Lung (tissue), 12 donors: ENCODE measurements around the gene CELF3. TPM values are rescaled to one million over a fixed set of nuclear protein-coding genes. Genes with fewer than 3 reads are reported as not detected.

Experiments used
- ATAC-seq: fragments of 200-7000 bp; cut with Tn5 transposase; one replicate; pipeline ENCODE4 v1.9.1; 2020; ENCODE audit warnings: moderate number of reproducible peaks; ENCODE audit not compliant: insufficient read depth, low FRiP score
- DNase-seq, 3 donors: peaks; one replicate each; pipeline ENCODE4 v3.0.0-alpha.2; 2013 to 2017
- H3K27ac ChIP-seq, 2 donors: one replicate each; pipeline ENCODE4 v1.5.1; 2013; ENCODE audit warnings: mild to moderate bottlenecking in 2 of 2, moderate library complexity in 2 of 2, control low read depth in 1 of 2, inconsistent platforms in 1 of 2, low read depth in 1 of 2, low read length in 1 of 2
- H3K27me3 ChIP-seq, 3 donors: one replicate each; pipeline ENCODE4 v1.5.1; 2013; ENCODE audit warnings: low read length in 2 of 3; ENCODE audit not compliant: control insufficient read depth in 3 of 3, insufficient read depth in 3 of 3
- H3K36me3 ChIP-seq, 4 donors: one replicate each; pipeline ENCODE4 v1.5.1; 2013; ENCODE audit warnings: low read length in 4 of 4, mild to moderate bottlenecking in 1 of 4, moderate library complexity in 1 of 4; ENCODE audit not compliant: control insufficient read depth in 4 of 4, insufficient read depth in 4 of 4
- H3K4me1 ChIP-seq, 5 donors: one replicate each; pipeline ENCODE4 v1.5.1; 2013; ENCODE audit warnings: low read length in 5 of 5, mild to moderate bottlenecking in 2 of 5, moderate library complexity in 1 of 5; ENCODE audit not compliant: control insufficient read depth in 5 of 5, insufficient read depth in 5 of 5
- H3K4me3 ChIP-seq: one replicate; pipeline ENCODE4 v1.5.1; 2013; ENCODE audit warnings: mild to moderate bottlenecking, control low read depth, moderate library complexity
- H3K9ac ChIP-seq, 2 donors: one replicate each; pipeline ENCODE4 v1.5.1; 2013; ENCODE audit warnings: low read length in 2 of 2, control low read depth in 1 of 2; ENCODE audit not compliant: insufficient read depth in 1 of 2
- H3K9me3 ChIP-seq, 4 donors: one replicate each; pipeline ENCODE4 v1.5.1; 2013; ENCODE audit warnings: low read length in 3 of 4, mild to moderate bottlenecking in 1 of 4, moderate library complexity in 1 of 4; ENCODE audit not compliant: control insufficient read depth in 4 of 4, insufficient read depth in 3 of 4
- WGBS, 2 donors: extraction: QIAGEN DNeasy Blood & Tissue Kit; methylation state at CpG; one replicate each; pipeline ENCODE4 v1.1.7; 2013; 5-methylcytosine and 5-hydroxymethylcytosine counted together
- polyA plus RNA-seq, 2 donors: library from polyadenylated mRNA; stranded (reverse); fragments of 200-250 nt; gene quantifications; one replicate each; pipeline ENCODE4 v1.2.1, GENCODE V29; 2013
- total RNA-seq, 2 donors: library from RNA; depleted of rRNA in 1 of 2; stranded (reverse); fragments of >200 nt in 1 of 2; gene quantifications; one replicate each; pipeline ENCODE4 v1.2.1, GENCODE V29; 2014 to 2021
- TF ChIP-seq, protein P1 (sequence below): IDR thresholded peaks from 2 replicates; pipeline ENCODE4 v1.5.1; 2012; ENCODE audit warnings: mild to moderate bottlenecking; ENCODE audit errors: control extremely low read depth, extremely low read depth
- donor health status: control.
- donor health status: control.
- donor health status: Bipolar disorder and iron deficiency.
- donor health status: healthy.
- donor health status: DM: yes; HTN: yes; CAD: no.

Gene CELF3
- total and polyA plus RNA-seq, 4 donors: 0.06 to 0.31 (median 0.10) TPM

DNA sequence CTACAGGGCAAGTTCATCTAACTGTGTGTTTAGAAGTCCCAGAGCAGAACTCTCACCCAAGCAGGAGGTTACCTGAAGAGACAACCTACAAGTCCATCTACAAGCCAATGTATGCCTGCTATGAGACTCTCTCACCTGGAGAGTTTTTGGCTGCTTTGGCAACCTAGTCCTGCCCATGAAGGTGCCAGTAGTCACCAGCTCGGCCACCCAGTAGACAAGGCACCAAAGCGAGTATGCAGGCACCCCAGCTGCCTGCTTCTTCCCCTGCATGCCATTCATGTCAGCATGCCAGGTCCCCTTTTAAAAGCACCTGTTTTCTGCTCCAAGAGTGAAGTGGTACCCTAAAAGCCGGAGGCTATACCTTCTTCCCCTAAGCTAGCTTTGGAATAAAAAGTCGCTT, 24.9 kb upstream of the CELF3 start:
- TF ChIP-seq, protein P1, sequence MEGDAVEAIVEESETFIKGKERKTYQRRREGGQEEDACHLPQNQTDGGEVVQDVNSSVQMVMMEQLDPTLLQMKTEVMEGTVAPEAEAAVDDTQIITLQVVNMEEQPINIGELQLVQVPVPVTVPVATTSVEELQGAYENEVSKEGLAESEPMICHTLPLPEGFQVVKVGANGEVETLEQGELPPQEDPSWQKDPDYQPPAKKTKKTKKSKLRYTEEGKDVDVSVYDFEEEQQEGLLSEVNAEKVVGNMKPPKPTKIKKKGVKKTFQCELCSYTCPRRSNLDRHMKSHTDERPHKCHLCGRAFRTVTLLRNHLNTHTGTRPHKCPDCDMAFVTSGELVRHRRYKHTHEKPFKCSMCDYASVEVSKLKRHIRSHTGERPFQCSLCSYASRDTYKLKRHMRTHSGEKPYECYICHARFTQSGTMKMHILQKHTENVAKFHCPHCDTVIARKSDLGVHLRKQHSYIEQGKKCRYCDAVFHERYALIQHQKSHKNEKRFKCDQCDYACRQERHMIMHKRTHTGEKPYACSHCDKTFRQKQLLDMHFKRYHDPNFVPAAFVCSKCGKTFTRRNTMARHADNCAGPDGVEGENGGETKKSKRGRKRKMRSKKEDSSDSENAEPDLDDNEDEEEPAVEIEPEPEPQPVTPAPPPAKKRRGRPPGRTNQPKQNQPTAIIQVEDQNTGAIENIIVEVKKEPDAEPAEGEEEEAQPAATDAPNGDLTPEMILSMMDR: no peak
- ATAC-seq (no peak), DNase-seq (no peak)
- 89 to 94% methylated on average over 4 of the region's 4 CpGs for WGBS, 2 donors
- H3K4me3 ChIP-seq: no peak overlapping the region
- peaks cover 0 to 4% (median 1%) of the 10 kb centered on the region in 4 donors for H3K9me3 ChIP-seq
- H3K4me1 ChIP-seq: no peaks in the 10 kb centered on the region
- H3K27me3 ChIP-seq: peaks cover 0 to 4% (median 0%) of the 10 kb centered on the region in 3 donors
- no peak overlapping the region for H3K9ac ChIP-seq
- H3K36me3 ChIP-seq: no peaks in the 10 kb centered on the region
- no peak overlapping the region for H3K27ac ChIP-seq

DNA sequence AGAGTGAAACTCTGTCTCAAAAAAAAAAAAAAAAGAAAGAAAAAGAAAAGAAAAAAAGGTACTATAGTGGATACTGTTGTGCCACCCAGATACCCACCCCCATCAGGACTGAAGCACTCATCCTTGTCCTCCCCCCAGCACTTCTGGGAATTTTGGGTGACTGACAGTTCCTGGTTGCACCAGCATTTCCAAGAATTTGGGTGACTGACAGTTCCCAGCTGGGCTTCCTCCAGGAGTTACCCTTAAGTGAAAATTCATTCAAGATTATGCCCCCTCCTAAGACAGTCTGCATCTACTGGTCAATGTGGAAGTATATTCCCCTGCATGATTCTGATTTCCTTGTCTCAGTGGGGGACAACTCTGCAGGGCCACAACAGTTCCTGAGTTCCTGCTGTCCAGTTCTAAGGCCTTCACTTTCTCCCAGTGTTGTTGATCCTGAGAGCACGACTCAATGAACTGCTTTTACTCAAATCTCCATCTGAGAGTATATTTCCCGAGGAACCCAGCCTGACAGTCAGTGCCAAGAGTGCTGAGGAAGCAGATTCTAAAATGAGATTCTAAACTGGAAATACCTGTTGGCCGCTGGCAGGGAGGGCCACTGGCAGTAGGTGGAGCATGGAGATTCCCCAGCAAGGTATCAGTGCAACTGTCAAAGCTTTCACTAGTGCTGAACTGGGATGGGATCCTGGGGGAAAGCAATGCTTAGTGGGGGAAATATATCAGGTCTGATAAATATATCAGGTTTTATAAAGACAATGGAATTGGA, 23.2 kb upstream of the CELF3 start:
- Histone ChIP-seq H3K4me3 (no peak overlapping the region), H3K9me3 (peaks cover 0 to 4% (median 1%) of the 10 kb centered on the region in 4 donors), H3K4me1 (no peaks in the 10 kb centered on the region), H3K36me3 (no peaks in the 10 kb centered on the region), H3K27ac (no peak overlapping the region), H3K27me3 (peaks cover 0 to 1% (median 0%) of the 10 kb centered on the region in 3 donors), H3K9ac (no peak overlapping the region)
- peak in 1 of 3 donors; percentile 37 for DNase-seq
- ATAC-seq: no peak
- TF ChIP-seq, protein P1: no peak
- WGBS, 2 donors: 43 to 81% methylated on average over 3 of the region's 3 CpGs

GRCh38 chr1:151737479-151737878, 20.9 kb upstream of the CELF3 start:
- TF ChIP-seq, protein P1: no peak
- DNase-seq: no peak
- Histone ChIP-seq H3K4me3 (no peak overlapping the region), H3K27me3 (no peaks in the 10 kb centered on the region), H3K27ac (no peak overlapping the region), H3K9ac (no peak overlapping the region), H3K9me3 (peaks cover 0 to 4% (median 1%) of the 10 kb centered on the region in 4 donors), H3K36me3 (no peaks in the 10 kb centered on the region), H3K4me1 (no peaks in the 10 kb centered on the region)
- ATAC-seq: no peak
